Esophagus muscularis mucosa (tissue), 4 donors: ENCODE results near the gene PLAU. TPM values are rescaled to one million over a fixed set of nuclear protein-coding genes. Genes with fewer than 3 reads are reported as not detected.

Source experiments
- DNase-seq: peaks from one replicate; pipeline ENCODE4 v3.0.0-alpha.2; 2017; ENCODE audit errors: extremely low spot score
- H3K27ac ChIP-seq, 4 donors: fragments of 200-600 bp; sonication (generic); replicated peaks in 1 of 4; 1 replicate in 3 of 4; 2 replicates in 1 of 4; pipeline ENCODE4 v1.5.1; 2016 to 2019; ENCODE audit warnings: mild to moderate bottlenecking in 1 of 4
- H3K27me3 ChIP-seq, 4 donors: fragments of 200-600 bp; sonication (generic); one replicate each; pipeline versions ENCODE4 v1.5.1 to v1.6.0; 2016 to 2019
- H3K36me3 ChIP-seq, 4 donors: fragments of 200-600 bp; sonication (generic); one replicate each; pipeline ENCODE4 v1.5.1; 2016 to 2019
- H3K4me1 ChIP-seq, 4 donors: fragments of 200-600 bp; sonication (generic); one replicate each; pipeline ENCODE4 v1.5.1; 2016 to 2019
- H3K4me3 ChIP-seq, 4 donors: fragments of 200-600 bp; sonication (generic); 1 replicate in 2 of 4; 2 replicates in 2 of 4; pipeline ENCODE4 v1.5.1; 2016 to 2019; ENCODE audit warnings: mild to moderate bottlenecking in 4 of 4, moderate library complexity in 1 of 4
- H3K9me3 ChIP-seq, 4 donors: fragments of 200-600 bp; sonication (generic); 1 replicate in 3 of 4; 2 replicates in 1 of 4; pipeline ENCODE4 v1.5.1; 2016 to 2019
- CTCF ChIP-seq, 3 experiments: fragments of 200-600 bp in 2 of 3; fragments of 450-650 bp in 1 of 3; sonication (generic) in 2 of 3; IDR thresholded peaks; one replicate each; pipeline ENCODE4 v1.5.1; 2017 to 2019; ENCODE audit warnings: antibody characterized with exemption in 3 of 3, mild to moderate bottlenecking in 2 of 3, moderate library complexity in 1 of 3
- EP300 ChIP-seq: sonication (generic); formaldehyde crosslinking; IDR thresholded peaks from one replicate; pipeline ENCODE4 v1.6.1; 2017; ENCODE audit warnings: antibody characterized with exemption
- POLR2A ChIP-seq: fragments of 450-650 bp; IDR thresholded peaks from one replicate; pipeline ENCODE4 v1.6.1; 2017; ENCODE audit warnings: antibody characterized with exemption, moderate library complexity, mild to moderate bottlenecking, low read depth
- POLR2AphosphoS5 ChIP-seq, 2 donors: sonication (generic); formaldehyde crosslinking; IDR thresholded peaks; one replicate each; pipeline ENCODE4 v1.6.1; 2017; ENCODE audit warnings: antibody characterized with exemption in 2 of 2
- whole genome bisulfite sequencing: methylation state at CpG from one replicate; pipeline ENCODE4 v1.1.5; 2018; 5-methylcytosine and 5-hydroxymethylcytosine counted together
- intact Hi-C: fragments of 100-400 bp; cut with DNase I; formaldehyde crosslinking; loops from one replicate; pipeline ENCODE4 v1.15.1; 2023
- total RNA-seq, 4 donors: library from RNA; depleted of rRNA; stranded (reverse); fragments of >200 nt; gene quantifications; one replicate each; pipeline versions ENCODE4 v1.1.0 to v1.2.1, GENCODE V29; 2016

Gene PLAU
- total RNA-seq, 4 donors from 2014 or later = 4.2 to 38.3 (median 6.9) TPM

GRCh38 chr10:73902351-73902750 is 8.6 kb upstream of the PLAU start:
- H3K4me3 ChIP-seq = no peak overlapping the region
- no peak overlapping the region for H3K27ac ChIP-seq
- no peaks in the 10 kb centered on the region for H3K9me3 ChIP-seq
- no peaks in the 10 kb centered on the region for H3K27me3 ChIP-seq
- no peak for DNase-seq
- intact Hi-C loops = no loop called here
- TF ChIP-seq POLR2A (no peak), POLR2AphosphoS5 (IDR thresholded peaks at IDR 0.05) (no peak), EP300 (no peak), CTCF (IDR thresholded peaks at IDR 0.05) (no peak)
- WGBS = 100% methylated on average over 2 of the region's 2 CpGs
- peaks cover 16 to 21% (median 19%) of the 10 kb centered on the region in 4 donors for H3K4me1 ChIP-seq
- H3K36me3 ChIP-seq = no peaks in the 10 kb centered on the region

DNA sequence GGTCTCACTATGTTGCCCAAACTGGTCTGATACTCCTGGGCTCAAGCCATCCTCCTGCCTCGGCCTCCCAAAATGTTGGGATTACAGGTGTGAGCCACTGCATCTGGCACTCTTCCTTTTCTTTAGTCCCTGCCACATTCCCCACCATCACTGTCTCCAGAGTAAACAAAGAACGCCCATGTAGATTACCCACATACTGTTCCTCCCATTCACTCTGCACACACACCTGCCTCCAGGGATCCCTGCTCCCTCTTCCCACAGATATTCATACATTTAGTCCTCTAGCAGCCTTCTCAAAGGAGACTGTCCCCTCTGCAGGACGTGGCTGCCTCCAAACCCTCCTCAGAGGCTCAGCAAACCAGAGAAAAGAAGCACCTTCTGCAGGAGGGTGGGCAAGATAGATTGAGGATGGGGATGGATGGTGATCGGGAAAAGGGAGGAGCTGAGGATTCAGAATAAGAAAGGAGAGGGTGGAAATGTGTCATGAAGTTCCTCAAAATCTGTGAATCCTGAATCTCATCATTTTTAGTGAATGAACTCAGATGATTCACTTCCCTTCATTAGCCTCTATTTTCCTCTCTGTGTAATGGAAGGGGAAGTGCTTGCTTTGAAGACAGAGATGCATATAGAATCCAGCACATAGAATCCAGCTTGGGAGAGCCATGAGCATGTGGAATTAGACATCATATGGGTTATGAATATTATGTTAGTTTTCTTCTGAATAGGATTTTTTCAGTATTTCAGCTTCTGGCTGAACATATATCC is 5.5 kb upstream of the PLAU start:
- 83% methylated on average over 4 of the region's 4 CpGs for WGBS
- Histone ChIP-seq H3K9me3 (no peaks in the 10 kb centered on the region), H3K4me1 (peaks cover 42 to 47% (median 43%) of the 10 kb centered on the region in 4 donors), H3K4me3 (no peak overlapping the region), H3K27ac (peak overlapping the region; percentile 62 to 79 (median 72)), H3K27me3 (no peaks in the 10 kb centered on the region), H3K36me3 (no peaks in the 10 kb centered on the region)
- no peak for TF ChIP-seq POLR2AphosphoS5 (IDR thresholded peaks at IDR 0.05)
- TF ChIP-seq POLR2A = no peak
- TF ChIP-seq EP300 = no peak
- TF ChIP-seq CTCF (IDR thresholded peaks at IDR 0.05) = no peak
- intact Hi-C loops = no loop called here
- DNase-seq = no peak

GRCh38 chr10:73906524-73907447 is 4.1 kb upstream of the PLAU start:
- DNase-seq = peak; percentile 93
- no peak for TF ChIP-seq POLR2A
- TF ChIP-seq EP300 = no peak
- no peak for TF ChIP-seq CTCF (IDR thresholded peaks at IDR 0.05)
- TF ChIP-seq POLR2AphosphoS5 (IDR thresholded peaks at IDR 0.05) = peak; percentile 54
- Histone ChIP-seq H3K9me3 (no peaks in the 10 kb centered on the region), H3K27ac (peak overlapping the region; percentile 62 to 79 (median 72)), H3K27me3 (peaks cover 0 to 3% (median 0%) of the 10 kb centered on the region in 4 donors), H3K4me1 (peaks cover 45 to 60% (median 56%) of the 10 kb centered on the region in 4 donors), H3K4me3 (no peak overlapping the region), H3K36me3 (no peaks in the 10 kb centered on the region)
- 32% methylated on average over 8 of the region's 8 CpGs for WGBS
- intact Hi-C loops = no loop called here

DNA sequence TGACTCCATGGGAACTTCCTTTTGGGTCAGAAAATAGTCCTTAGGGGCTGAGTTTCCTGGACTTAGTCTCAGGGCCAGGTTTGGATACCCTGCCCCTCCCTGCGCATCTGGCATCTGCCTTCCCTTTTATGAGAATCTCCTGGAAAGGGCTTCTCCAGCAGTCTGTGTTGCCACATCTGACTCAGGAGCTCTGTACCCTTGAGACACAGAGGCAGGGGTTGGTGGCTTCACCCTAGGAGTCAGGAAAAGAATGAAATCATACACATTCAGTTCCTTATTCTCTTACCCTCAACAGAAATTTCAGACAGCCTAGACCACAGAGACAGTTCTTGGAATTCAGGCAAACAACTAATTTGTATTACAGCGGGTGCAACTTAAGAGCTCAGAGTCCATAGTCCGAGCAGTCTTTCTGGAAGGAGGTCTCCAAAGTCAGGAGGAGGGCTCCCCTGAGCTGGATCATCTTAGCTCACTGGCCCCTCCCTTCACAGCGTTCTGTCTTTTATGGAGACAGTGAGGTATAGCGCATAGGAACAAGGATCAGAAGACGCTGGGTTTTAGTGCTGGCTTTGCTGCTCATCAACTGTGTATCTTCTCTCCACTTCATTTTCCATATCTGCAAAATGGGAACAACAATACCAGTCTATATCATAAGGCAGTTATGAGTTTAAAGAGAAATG is 3.0 kb upstream of the PLAU start:
- Histone ChIP-seq H3K27ac (peak overlapping the region; percentile 62 to 79 (median 72)), H3K27me3 (peaks cover 0 to 13% (median 0%) of the 10 kb centered on the region in 4 donors), H3K9me3 (no peaks in the 10 kb centered on the region), H3K4me1 (peaks cover 56 to 67% (median 63%) of the 10 kb centered on the region in 4 donors), H3K4me3 (no peak overlapping the region), H3K36me3 (peaks cover 0 to 2% (median 0%) of the 10 kb centered on the region in 4 donors)
- intact Hi-C loops = no loop called here
- 90% methylated on average over 6 of the region's 6 CpGs for WGBS
- no peak for DNase-seq
- TF ChIP-seq EP300 = no peak
- peak; percentile 6 for TF ChIP-seq POLR2A
- TF ChIP-seq POLR2AphosphoS5 (IDR thresholded peaks at IDR 0.05) = peak in 1 of 2 donors; percentile 19
